D721Med (cell line): Measurements from ENCODE around the gene CLEC5A.
"Not testable (repeated sequence)": the region's sequence is repeated elsewhere in the genome, so short reads cannot be mapped to it uniquely, and the experiment has no call there.

ENCODE experiments used
- DNase-seq: peaks from one replicate; pipeline ENCODE4 v3.0.0; 2011; ENCODE audit warnings: low spot score; ENCODE audit not compliant: insufficient read length
- FAIRE-seq: peaks from 2 replicates; lab custom pipeline; 2011; peaks lifted over from hg19 to GRCh38; lab: Jason Lieb, UNC
- CTCF ChIP-seq: IDR thresholded peaks from 2 replicates; pipeline ENCODE4 v1.5.1; 2012; ENCODE audit warnings: mild to moderate bottlenecking, control low read depth; ENCODE audit not compliant: insufficient read depth; ENCODE audit errors: missing control alignments

Gene CLEC5A

GRCh38 chr7:141986923-141987322 is 40.1 kb upstream of the CLEC5A start:
- TF ChIP-seq CTCF: no peak
- FAIRE-seq (no peak), DNase-seq (no peak)

GRCh38 chr7:141985926-141986325 is 39.2 kb upstream of the CLEC5A start:
- FAIRE-seq, DNase-seq: not testable (repeated sequence)

GRCh38 chr7:141979568-141979967 is 32.8 kb upstream of the CLEC5A start:
- DNase-seq (no peak), FAIRE-seq (no peak)
- TF ChIP-seq CTCF: no peak

- no peak for TF ChIP-seq CTCF
- DNase-seq: no peak
- no peak for FAIRE-seq
Measured at GRCh38 chr7:141978351-141978750, 31.6 kb upstream of the CLEC5A start.

- no peak for DNase-seq
Measured at GRCh38 chr7:141976524-141977245, 29.9 kb upstream of the CLEC5A start.

GRCh38 chr7:141975806-141976523 is 29.2 kb upstream of the CLEC5A start:
- FAIRE-seq: no peak
- peak; percentile 36 for DNase-seq
- peak; percentile 90 for TF ChIP-seq CTCF

More at GRCh38 chr7:141976524-141977245, 29.9 kb upstream of the CLEC5A start:
- no peak for TF ChIP-seq CTCF
- peak; percentile 70 for FAIRE-seq

GRCh38 chr7:141974831-141975230 is 28.1 kb upstream of the CLEC5A start:
- TF ChIP-seq CTCF: peak; percentile 43
- FAIRE-seq: no peak
- no peak for DNase-seq
